HG03045 (cell line): ENCODE results near the gene EGLN2.
"Not testable (repeated sequence)": the region's sequence is repeated elsewhere in the genome, so short reads cannot be mapped to it uniquely, and the experiment has no call there.

ENCODE experiments used
- ATAC-seq: cut with Tn5 transposase; IDR thresholded peaks from one replicate; pipeline ENCODE4 v1.9.1; 2021; ENCODE audit warnings: mild to moderate bottlenecking, moderate library complexity; ENCODE audit not compliant: unreplicated experiment

The EGLN2 gene

DNA sequence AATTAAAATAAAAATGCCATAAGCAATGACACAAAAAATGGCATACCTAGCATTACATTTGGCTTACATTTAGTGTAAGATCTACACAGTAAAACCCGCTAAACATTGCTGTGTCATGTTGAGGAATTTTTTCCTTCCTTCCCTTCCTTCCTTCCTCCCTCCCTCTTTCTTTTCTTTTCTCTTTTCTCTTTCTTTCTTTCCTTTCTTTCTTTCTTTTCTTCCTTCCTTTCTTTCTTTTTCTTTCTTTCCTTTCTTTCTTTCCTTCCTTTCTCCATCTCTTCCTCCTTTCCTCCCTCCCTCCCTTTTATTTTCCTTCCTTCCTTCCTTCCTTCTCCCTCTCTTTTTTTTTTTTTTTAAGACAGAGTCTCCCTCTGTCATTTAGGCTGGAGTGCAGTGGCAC is 39.5 kb downstream of the EGLN2 start:
- ATAC-seq, result not testable (repeated sequence)

DNA sequence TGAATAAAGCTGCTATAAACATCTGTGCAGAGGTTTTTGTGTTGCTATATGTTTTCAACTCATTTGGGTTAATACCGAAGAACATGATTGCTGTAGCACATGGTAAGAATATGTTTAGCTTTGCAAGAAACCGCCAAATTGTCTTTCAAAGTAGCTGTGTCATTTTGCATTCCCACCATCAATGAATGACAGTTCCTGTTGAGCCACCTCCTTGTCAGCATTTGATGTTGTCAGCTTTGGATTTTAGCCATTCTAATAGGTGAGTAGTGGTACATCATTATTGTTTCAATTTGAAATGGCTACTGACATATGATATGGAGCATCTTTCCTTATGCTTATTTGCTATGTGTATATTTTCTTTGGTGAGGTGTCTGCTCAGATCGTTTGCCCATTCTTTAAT is 43.0 kb downstream of the EGLN2 start:
- not testable (repeated sequence) for ATAC-seq

DNA sequence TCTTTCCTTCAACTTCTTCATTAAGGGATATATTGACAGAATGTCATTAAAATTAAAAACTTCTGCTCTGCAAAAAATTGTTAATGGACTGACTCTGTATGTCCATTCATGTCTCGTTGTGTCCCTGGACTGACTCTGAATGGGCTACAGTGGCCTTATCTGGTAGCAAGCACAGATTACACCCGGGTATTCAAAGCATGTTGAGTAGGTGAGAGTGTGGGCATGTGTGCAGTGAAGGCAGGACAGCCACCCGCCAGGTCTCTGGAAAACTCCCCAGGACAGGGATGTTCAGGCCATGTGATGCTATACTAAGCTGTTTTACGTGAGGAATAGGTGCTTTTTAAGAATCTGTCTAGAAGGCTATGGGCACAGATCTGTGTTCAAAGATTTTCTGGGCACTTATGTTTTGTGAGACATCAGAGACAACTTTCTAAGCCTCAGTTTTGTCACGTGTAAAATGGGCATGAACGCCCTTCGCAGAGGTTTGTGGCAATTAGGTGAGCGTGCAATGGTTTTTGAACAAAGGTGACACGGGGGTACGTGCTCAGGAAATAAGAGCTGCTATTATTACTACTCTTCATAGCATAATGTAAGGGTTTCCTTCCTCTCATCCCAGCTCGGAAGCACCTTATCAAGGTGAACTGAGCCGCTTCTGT is 44.1 kb downstream of the EGLN2 start:
- ATAC-seq, result not testable (repeated sequence)

DNA sequence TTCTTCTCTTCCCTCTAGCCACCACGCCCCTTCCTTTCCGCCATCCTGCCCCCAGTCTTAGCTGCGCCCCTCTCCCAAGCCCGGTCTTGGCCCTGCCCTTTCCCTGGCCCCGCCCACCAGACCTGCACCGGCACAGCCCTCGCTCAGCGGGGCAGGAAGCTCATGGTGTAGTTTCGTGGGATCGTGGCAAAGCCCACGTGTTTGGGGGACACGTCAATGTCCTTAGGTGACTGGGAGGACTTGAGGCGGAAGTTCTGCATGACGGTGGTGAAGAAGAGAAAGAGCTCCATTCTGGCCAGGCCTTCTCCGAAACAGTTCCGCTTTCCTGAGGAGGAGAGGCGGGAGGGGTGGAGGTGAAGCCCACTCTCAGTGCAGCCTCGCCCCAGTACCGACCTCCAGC is 44.7 kb downstream of the EGLN2 start:
- not testable (repeated sequence) for ATAC-seq

DNA sequence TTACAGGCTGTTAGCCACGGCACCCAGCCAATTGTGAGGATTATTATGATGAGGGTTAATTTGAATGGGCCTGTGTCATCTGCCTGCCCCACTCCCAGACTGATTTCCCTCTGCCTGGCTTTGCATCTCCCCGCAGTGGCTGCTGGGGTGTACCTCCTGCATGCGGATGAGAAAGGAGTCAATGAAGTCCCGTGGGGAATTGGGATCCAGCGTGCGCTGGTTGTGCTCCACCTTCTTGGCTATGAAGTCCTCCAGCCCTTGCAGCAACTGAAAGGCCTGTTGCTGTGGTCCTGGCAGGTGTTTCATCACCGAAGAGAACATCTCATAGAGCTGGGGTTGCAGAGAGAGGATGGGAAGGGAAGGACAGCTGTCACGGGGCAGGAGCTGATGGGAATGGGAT is 47.7 kb downstream of the EGLN2 start:
- not testable (repeated sequence) for ATAC-seq

DNA sequence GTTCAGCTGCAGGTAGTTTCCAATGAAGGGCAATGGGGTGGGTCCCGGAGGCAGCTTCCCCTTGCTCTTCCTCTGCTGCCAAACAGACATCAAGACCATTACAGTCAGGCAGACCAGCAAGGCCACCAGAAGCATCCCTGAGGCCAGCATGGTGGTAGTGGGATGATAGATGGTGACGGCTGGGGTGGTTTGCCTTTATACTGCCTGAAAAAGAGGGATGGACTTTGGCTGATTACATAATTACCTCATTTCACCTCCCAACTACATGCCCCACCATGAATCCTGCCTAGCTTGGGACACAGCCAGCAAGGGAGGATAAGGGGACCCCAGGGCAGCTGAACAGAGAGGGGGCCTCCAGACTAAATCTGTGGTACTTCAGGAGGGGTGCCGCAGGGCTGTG is 51.3 kb downstream of the EGLN2 start, which contains the start of gene CYP2A6:
Gene CYP2A6 (minus strand): TSS at position 171 of the 400 bp plus-strand sequence. CDS start 21 bp downstream, at position 150.
- ATAC-seq, result not testable (repeated sequence)

DNA sequence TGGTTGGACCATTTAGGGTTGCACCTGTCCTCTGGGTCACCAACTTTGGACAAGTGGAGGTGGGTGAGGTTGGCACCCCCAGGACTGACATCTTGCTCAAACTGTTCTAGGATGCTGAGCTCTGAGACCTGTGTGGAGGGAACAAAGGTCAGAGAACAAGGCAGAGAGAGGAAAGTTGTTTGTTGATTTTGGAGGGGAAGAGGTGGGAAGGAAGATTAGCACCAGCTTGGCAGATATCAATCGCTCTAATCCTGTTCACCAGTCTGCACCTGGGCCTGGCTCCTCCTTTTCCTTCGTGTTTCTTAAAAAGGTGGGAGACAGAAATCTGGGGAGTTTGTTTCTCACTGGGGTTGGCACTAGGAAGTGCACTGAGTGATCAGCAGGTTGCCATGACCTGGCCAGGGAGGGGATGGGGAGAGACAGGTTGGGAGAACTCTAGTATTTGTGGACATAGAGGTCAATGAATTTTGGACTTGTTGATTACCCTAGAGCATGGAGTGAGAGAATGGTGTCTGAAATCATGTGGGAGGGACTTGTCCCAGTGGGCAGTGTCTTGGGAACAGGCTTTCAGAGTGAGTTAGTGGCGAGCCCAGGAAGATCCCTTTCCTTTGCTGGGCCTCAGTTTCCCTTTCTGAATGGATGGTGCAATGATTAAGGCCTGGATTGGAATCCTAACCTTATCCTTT is 53.6 kb downstream of the EGLN2 start:
- ATAC-seq, result not testable (repeated sequence)
